Testis (tissue), 3 donors: ENCODE measurements around the gene NDST1. TPM values are rescaled to one million over a fixed set of nuclear protein-coding genes. Genes with fewer than 3 reads are reported as not detected.

ENCODE experiments used
- DNase-seq: peaks from one replicate; pipeline ENCODE4 v3.0.0-alpha.2; 2019
- H3K27ac ChIP-seq, 2 donors: fragments of 200-600 bp; sonication (generic); one replicate each; pipeline ENCODE4 v1.5.1; 2019
- H3K27me3 ChIP-seq: fragments of 200-600 bp; sonication (generic); one replicate; pipeline ENCODE4 v1.5.1; 2019
- H3K36me3 ChIP-seq: fragments of 200-600 bp; sonication (generic); one replicate; pipeline ENCODE4 v1.5.1; 2017; ENCODE audit warnings: low read depth; ENCODE audit errors: missing control alignments
- H3K4me1 ChIP-seq: fragments of 200-600 bp; sonication (generic); one replicate; pipeline ENCODE4 v1.5.1; 2019
- H3K4me3 ChIP-seq, 2 donors: fragments of 200-600 bp; sonication (generic); one replicate each; pipeline ENCODE4 v1.5.1; 2017 to 2019
- H3K9me3 ChIP-seq: fragments of 200-600 bp; sonication (generic); one replicate; pipeline ENCODE4 v1.5.1; 2017
- POLR2A ChIP-seq: fragments of 450-650 bp; IDR thresholded peaks from one replicate; pipeline ENCODE4 v1.6.1; 2017; ENCODE audit warnings: antibody characterized with exemption, mild to moderate bottlenecking, moderate library complexity
- WGBS, 2 donors: methylation state at CpG; one replicate each; pipeline ENCODE4 v1.1.5; 2018; 5-methylcytosine and 5-hydroxymethylcytosine counted together
- intact Hi-C: fragments of 100-400 bp; cut with DNase I; formaldehyde crosslinking; loops from one replicate; pipeline ENCODE4 v1.15.1; 2023; ENCODE audit warnings: low total_unique reads
- polyA plus RNA-seq: library from polyadenylated mRNA; stranded (reverse); fragments of 350-450 nt; fragmentation: Illumina TruSeq; extraction: RNeasy Lipid Tissue Mini Kit (QIAGEN cat#74804); gene quantifications from one replicate; pipeline ENCODE4 v1.2.3, GENCODE V29; 2014; ENCODE audit warnings: low read depth, low replicate concordance; ENCODE audit not compliant: insufficient read depth
- total RNA-seq, 2 donors: library from RNA; depleted of rRNA; stranded (reverse); fragments of >200 nt; gene quantifications; one replicate each; pipeline ENCODE4 v1.2.3, GENCODE V29; 2016
- TF ChIP-seq, protein P1 (sequence below), 3 experiments: fragments of 450-650 bp in 2 of 3; fragments of 200-600 bp in 1 of 3; sonication (generic) in 1 of 3; IDR thresholded peaks; one replicate each; pipeline ENCODE4 v1.5.1; 2016 to 2019; ENCODE audit warnings: antibody characterized with exemption in 3 of 3, mild to moderate bottlenecking in 2 of 3, moderate library complexity in 1 of 3

NDST1 gene
- total and polyA plus RNA-seq, 3 donors from 2014 or later, result 55.0 to 174 (median 167) TPM

DNA sequence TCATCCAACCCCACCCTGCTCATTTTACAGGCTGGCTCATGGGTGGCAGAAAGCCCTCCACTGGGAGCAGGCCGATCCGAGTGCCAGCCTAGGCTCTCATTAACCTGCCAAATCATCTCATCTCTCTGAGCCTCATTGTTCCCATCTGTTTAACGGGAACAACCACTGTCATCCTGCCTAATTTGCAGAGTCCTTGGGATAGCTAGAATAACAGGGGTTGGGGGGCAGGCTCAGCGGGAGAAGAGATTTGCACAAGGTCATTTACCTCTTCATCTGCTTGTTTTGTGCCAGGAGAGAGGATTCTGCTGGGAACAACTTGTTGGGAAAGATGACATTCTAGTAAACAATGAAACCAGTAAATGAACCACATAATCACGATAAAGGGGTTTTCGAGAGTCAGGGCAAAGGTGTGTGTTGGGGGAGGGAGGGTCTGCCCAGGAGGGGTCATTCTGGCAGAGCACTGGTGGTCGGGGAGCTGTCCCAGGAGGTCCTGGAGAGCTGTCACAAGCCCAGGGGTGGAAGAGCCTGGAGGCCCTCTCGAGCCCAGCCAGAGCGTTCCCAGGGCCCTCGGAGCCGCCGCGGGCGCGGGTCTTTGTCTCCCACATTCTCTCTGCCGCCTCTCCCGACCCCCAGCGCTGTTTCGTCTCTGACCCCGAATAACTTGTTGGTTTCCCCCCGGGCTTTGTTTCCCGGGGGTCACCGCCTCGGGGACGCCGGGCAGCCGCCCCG is 22.8 kb upstream of the NDST1 start:
- TF ChIP-seq, protein P1, sequence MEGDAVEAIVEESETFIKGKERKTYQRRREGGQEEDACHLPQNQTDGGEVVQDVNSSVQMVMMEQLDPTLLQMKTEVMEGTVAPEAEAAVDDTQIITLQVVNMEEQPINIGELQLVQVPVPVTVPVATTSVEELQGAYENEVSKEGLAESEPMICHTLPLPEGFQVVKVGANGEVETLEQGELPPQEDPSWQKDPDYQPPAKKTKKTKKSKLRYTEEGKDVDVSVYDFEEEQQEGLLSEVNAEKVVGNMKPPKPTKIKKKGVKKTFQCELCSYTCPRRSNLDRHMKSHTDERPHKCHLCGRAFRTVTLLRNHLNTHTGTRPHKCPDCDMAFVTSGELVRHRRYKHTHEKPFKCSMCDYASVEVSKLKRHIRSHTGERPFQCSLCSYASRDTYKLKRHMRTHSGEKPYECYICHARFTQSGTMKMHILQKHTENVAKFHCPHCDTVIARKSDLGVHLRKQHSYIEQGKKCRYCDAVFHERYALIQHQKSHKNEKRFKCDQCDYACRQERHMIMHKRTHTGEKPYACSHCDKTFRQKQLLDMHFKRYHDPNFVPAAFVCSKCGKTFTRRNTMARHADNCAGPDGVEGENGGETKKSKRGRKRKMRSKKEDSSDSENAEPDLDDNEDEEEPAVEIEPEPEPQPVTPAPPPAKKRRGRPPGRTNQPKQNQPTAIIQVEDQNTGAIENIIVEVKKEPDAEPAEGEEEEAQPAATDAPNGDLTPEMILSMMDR (IDR thresholded peaks at IDR 0.05), result no peak
- no peak for TF ChIP-seq POLR2A
- Histone ChIP-seq H3K9me3 (no peaks in the 10 kb centered on the region), H3K4me3 (peak overlapping the region; percentile 92 to 98), H3K36me3 (no peaks in the 10 kb centered on the region), H3K27ac (peak overlapping the region; percentile 97 to 98), H3K27me3 (no peaks in the 10 kb centered on the region), H3K4me1 (peaks cover 40% of the 10 kb centered on the region)
- DNase-seq, result no peak
- WGBS, 2 donors, result 2 to 3% methylated on average over 21 to 28 of the region's 28 CpGs
- intact Hi-C loops, result no loop called here

DNA sequence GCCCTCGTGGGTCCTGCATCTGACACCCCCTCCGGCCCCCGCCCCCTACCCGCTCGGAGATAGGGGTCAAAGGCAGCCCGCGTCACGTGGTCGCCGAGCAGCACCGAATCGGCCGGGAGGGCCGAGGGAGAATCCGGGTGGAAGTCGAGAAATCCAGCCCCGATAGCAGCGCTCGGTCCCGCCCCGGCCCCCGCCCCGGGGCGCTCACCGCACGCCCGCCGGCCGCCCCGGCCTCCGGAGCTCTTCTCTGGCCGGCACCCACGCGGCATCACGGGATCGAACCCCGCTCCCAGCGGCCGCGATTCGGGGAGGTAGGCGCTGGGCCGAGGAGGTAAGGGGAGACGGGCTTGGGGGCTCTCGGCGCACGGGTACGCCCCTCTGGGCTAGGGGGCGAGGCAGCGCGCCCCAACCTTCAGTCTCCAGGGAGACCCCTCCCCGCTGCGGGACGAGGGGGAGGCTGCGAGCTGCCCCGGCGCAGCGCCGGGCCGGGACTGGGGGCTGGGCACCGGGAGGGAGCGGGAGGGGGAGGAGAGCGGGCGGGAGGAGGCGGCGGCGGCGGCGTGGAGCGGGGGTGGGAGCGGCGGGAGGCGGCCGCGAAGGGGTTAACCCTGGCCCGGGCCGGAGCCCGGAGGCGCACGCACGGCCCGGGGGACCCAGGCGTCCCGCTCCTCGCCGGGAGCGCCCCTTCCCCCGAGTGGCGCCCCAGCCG is 22.1 kb upstream of the NDST1 start:
- peak; percentile 78 for DNase-seq
- TF ChIP-seq POLR2A, result no peak
- TF ChIP-seq, protein P1 (IDR thresholded peaks at IDR 0.05), result no peak
- 1% methylated on average over 32 of the region's 90 CpGs; no CpG with 5 or more reads in 1 of the 2 donors for WGBS, 2 donors
- peak overlapping the region; percentile 92 to 98 for H3K4me3 ChIP-seq
- H3K4me1 ChIP-seq, result peaks cover 47% of the 10 kb centered on the region
- no peaks in the 10 kb centered on the region for H3K36me3 ChIP-seq
- intact Hi-C loops, result no loop called here
- no peaks in the 10 kb centered on the region for H3K27me3 ChIP-seq
- H3K27ac ChIP-seq, result peak overlapping the region; percentile 97 to 98
- no peaks in the 10 kb centered on the region for H3K9me3 ChIP-seq

DNA sequence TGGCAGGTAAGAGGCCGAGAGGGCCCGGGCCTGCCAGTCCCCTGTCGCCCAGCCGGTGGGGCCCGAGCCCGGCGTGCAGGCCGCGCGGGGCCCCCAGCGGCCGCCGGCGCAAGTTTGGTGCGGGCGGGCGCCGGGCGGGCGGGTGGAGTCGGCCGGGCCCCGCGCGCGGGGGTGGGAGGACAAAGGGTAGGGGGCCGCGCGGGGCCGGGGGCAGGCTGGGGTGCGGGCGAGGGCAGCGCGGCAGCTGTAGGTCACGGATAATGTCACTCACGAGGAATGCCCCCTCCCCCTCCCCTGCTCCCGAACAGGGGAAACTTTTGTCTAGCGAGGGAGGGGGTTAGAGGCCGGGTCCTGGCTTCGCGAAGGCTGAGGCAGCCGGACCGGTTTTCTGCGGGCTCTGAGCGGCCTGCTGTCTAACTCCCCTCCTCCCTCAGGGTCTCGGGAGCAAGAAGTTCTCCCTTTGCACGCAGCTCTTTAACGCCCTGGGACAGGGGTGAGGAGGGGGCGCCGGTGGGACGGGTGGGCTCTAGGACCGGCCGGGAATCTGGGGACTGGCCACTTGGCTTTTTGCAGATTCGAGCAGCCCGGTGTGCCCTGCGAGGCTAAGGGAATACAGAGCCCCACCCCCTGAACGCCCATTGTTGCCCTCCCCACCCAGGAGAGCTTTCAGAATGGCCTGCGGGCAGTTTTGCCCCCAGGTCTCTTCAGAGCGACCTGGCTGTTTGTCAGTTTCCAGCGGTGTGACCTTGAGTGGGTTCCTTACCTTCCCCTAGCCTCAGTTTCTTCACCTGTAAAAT is 21.3 kb upstream of the NDST1 start:
- TF ChIP-seq, protein P1 (IDR thresholded peaks at IDR 0.05), result no peak
- no peak for TF ChIP-seq POLR2A
- Histone ChIP-seq H3K27ac (peak overlapping the region; percentile 97 to 98), H3K36me3 (no peaks in the 10 kb centered on the region), H3K4me1 (peaks cover 54% of the 10 kb centered on the region), H3K27me3 (no peaks in the 10 kb centered on the region), H3K4me3 (peak overlapping the region; percentile 92 to 98), H3K9me3 (no peaks in the 10 kb centered on the region)
- intact Hi-C loops, result no loop called here
- WGBS, 2 donors, result 0 to 2% methylated on average over 4 to 58 of the region's 60 CpGs
- DNase-seq, result peak; percentile 74

DNA sequence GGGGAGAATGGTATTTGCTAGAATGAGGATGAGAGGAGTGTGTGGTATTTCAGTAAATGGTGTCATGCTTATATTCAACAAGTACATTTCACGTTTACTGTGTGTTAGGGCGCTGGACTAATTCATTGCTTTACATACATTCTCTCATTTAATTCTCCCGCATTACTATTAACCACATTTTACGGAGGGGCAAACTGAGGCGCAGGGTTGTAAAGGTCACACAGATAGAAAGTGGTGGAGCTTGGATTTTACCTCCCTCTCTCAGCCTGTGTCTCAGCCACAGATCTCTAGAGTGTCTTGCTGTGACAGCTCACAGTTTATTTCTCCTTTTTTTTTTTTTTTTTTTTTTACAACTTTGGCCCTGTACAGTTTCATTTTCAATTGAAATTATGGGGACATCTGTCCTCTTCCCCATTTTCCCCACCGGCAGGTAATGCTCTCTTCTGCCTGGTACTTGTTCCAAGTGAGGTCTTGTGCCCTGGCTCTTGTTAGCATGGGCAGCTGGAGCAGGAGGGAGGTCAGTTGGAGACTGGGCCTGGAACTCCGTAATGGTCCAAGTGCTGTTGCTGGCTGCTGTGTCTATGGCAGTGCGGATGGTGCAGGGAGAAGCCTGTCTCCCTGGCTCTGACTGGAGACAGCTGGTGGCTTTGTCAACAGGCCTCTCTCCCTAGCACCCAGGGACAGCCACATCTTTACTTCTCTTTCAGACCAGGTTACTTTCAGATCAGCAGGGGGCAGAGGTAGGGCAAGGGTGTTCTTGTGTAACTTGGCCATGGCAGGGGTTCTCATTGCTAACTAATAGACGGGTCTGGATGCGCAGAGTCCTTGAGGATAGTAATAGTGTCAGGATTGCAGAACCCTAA is 20.5 kb upstream of the NDST1 start:
- no peaks in the 10 kb centered on the region for H3K36me3 ChIP-seq
- 26% methylated on average over 9 to 10 of the region's 10 CpGs for WGBS, 2 donors
- H3K4me3 ChIP-seq, result peak overlapping the region; percentile 92 to 98
- intact Hi-C loops, result no loop called here
- peaks cover 60% of the 10 kb centered on the region for H3K4me1 ChIP-seq
- H3K27ac ChIP-seq, result peak overlapping the region; percentile 97 to 98
- TF ChIP-seq, protein P1 (IDR thresholded peaks at IDR 0.05), result no peak
- no peak for TF ChIP-seq POLR2A
- H3K27me3 ChIP-seq, result no peaks in the 10 kb centered on the region
- peak; percentile 67 for DNase-seq
- no peaks in the 10 kb centered on the region for H3K9me3 ChIP-seq
